Ishikawa (cell line): ENCODE measurements around the gene TBXAS1.

Experiments
- CEBPB ChIP-seq: IDR thresholded peaks from 2 replicates; pipeline ENCODE4 v1.6.1; 2012
- CREB1 ChIP-seq: IDR thresholded peaks from 2 replicates; pipeline ENCODE4 v1.6.1; 2012; ENCODE audit warnings: low read depth
- EGR1 ChIP-seq: IDR thresholded peaks from 2 replicates; pipeline ENCODE4 v1.6.1; 2012
- EP300 ChIP-seq: IDR thresholded peaks from 2 replicates; pipeline ENCODE4 v1.6.1; 2012; ENCODE audit warnings: borderline replicate concordance
- FOXM1 ChIP-seq: IDR thresholded peaks from 2 replicates; pipeline ENCODE4 v1.6.1; 2012; ENCODE audit warnings: low read depth, borderline replicate concordance
- MAX ChIP-seq: IDR thresholded peaks from 2 replicates; pipeline ENCODE4 v1.6.1; 2012
- NFIC ChIP-seq: IDR thresholded peaks from 2 replicates; pipeline ENCODE4 v1.6.1; 2012
- RAD21 ChIP-seq: IDR thresholded peaks from 2 replicates; pipeline ENCODE4 v1.6.1; 2012; ENCODE audit warnings: low read depth
- REST ChIP-seq: IDR thresholded peaks from 2 replicates; pipeline ENCODE4 v1.6.1; 2012; ENCODE audit warnings: low read depth, mild to moderate bottlenecking
- TAF1 ChIP-seq: IDR thresholded peaks from 2 replicates; pipeline ENCODE4 v1.6.1; 2012; ENCODE audit warnings: low read depth, mild to moderate bottlenecking
- TCF12 ChIP-seq: IDR thresholded peaks from 2 replicates; pipeline ENCODE4 v1.6.1; 2012; ENCODE audit warnings: low read depth
- TEAD4 ChIP-seq: IDR thresholded peaks from 2 replicates; pipeline ENCODE4 v1.6.1; 2012
- USF1 ChIP-seq: IDR thresholded peaks from 2 replicates; pipeline ENCODE4 v1.6.1; 2012
- YY1 ChIP-seq: IDR thresholded peaks from 2 replicates; pipeline ENCODE4 v1.6.1; 2012; ENCODE audit warnings: low read depth
- ZBTB7A ChIP-seq: IDR thresholded peaks from 2 replicates; pipeline ENCODE4 v1.6.1; 2012; ENCODE audit warnings: low read depth

Gene TBXAS1

GRCh38 chr7:139923090-139923489 is 94.0 kb downstream of the TBXAS1 start:
- TF ChIP-seq CREB1, result no peak
- TF ChIP-seq EP300, result no peak
- no peak for TF ChIP-seq YY1
- no peak for TF ChIP-seq TCF12
- TF ChIP-seq REST, result no peak
- no peak for TF ChIP-seq TEAD4
- TF ChIP-seq ZBTB7A, result no peak
- no peak for TF ChIP-seq NFIC
- TF ChIP-seq TAF1, result no peak
- no peak for TF ChIP-seq EGR1
- TF ChIP-seq MAX, result no peak
- no peak for TF ChIP-seq CEBPB
- no peak for TF ChIP-seq USF1

GRCh38 chr7:139924461-139924860 is 95.4 kb downstream of the TBXAS1 start:
- no peak for TF ChIP-seq TEAD4
- no peak for TF ChIP-seq NFIC
- no peak for TF ChIP-seq ZBTB7A
- TF ChIP-seq CEBPB, result no peak
- TF ChIP-seq REST, result no peak
- TF ChIP-seq CREB1, result no peak
- TF ChIP-seq FOXM1, result no peak
- no peak for TF ChIP-seq USF1
- TF ChIP-seq EP300, result no peak
- TF ChIP-seq MAX, result no peak
- no peak for TF ChIP-seq YY1
- no peak for TF ChIP-seq TCF12
- no peak for TF ChIP-seq RAD21
- TF ChIP-seq TAF1, result no peak

- TF ChIP-seq TCF12, result no peak
- TF ChIP-seq ZBTB7A, result no peak
- no peak for TF ChIP-seq USF1
- no peak for TF ChIP-seq MAX
- no peak for TF ChIP-seq NFIC
- no peak for TF ChIP-seq EGR1
- TF ChIP-seq CREB1, result no peak
These were observed 101.4 kb downstream of the TBXAS1 start for GRCh38 chr7:139930286-139930965.

- TF ChIP-seq CEBPB, result no peak
- TF ChIP-seq TEAD4, result no peak
- TF ChIP-seq TAF1, result no peak
- TF ChIP-seq EP300, result no peak
- no peak for TF ChIP-seq CREB1
- no peak for TF ChIP-seq TCF12
- no peak for TF ChIP-seq RAD21
- no peak for TF ChIP-seq ZBTB7A
- TF ChIP-seq YY1, result no peak
- TF ChIP-seq USF1, result no peak
- no peak for TF ChIP-seq FOXM1
- no peak for TF ChIP-seq REST
- no peak for TF ChIP-seq EGR1
- TF ChIP-seq MAX, result no peak
These were observed 102.3 kb downstream of the TBXAS1 start for GRCh38 chr7:139931190-139931934.
